Activated CD4-positive, alpha-beta T cell treated with anti-CD3 and anti-CD28 coated beads, Interleukin-2, Interleukin-6, amounts not matched to agents 100 ng/mL and 50 ng/mL, durations not matched to agents 16 hours and 8 hours (primary cell): Measurements from ENCODE around the gene AKT3.

Experiments
- DNase-seq: peaks from one replicate; pipeline ENCODE4 v3.0.0-alpha.2; 2020

Gene AKT3

DNA sequence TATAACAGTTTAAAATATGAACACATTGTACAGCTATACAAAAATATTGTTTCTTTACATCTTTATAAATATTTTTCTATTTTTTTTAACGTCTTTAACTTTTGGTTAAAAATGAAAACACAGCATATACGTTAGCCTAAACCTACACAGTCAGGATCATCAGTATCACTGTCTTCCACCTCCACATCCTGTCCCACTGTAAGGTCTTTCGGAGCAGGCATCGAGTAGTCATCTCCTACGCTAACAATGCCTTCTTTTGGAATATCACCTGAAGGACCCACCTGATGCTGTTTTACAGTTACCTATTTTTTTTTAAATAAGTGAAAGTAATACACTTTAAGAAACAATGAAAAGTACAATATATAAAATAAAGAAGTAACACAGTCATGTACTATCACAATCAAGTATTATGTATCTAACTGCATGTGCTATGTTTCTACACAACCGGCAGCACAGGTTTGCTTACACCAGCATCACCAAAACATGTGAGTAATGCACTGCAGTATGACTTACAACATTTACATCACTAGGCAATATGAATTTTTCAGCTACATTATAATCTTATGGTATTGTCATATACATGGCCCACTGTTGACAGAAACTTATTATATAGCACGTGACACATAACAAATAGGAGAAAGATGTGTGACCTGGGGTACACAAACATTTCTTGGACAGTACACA, 254.4 kb downstream of the AKT3 start:
- DNase-seq, result peak; percentile 56

DNA sequence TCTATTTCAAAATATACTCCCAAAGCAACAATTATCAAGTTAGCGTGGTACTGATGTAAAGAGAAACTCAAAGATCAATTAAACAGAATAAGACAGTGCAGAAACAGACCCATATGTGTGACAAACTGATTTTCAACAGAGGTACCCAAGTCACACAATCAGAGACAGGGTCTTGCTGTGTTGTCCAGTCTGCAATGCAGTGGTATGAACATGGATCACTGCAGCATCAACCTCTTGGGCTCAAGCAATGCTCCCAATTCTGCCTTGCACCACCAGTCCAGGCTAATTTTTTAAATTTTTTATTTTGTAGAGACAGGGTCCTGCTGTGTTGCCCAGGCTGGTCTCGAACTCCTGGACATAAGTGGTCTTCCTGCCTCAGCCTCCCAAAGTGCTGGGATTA, 255.6 kb downstream of the AKT3 start:
- DNase-seq, result no peak

- peak; percentile 8 for DNase-seq
Measured at GRCh38 chr1:243589286-243589685, 260.8 kb downstream of the AKT3 start.

DNA sequence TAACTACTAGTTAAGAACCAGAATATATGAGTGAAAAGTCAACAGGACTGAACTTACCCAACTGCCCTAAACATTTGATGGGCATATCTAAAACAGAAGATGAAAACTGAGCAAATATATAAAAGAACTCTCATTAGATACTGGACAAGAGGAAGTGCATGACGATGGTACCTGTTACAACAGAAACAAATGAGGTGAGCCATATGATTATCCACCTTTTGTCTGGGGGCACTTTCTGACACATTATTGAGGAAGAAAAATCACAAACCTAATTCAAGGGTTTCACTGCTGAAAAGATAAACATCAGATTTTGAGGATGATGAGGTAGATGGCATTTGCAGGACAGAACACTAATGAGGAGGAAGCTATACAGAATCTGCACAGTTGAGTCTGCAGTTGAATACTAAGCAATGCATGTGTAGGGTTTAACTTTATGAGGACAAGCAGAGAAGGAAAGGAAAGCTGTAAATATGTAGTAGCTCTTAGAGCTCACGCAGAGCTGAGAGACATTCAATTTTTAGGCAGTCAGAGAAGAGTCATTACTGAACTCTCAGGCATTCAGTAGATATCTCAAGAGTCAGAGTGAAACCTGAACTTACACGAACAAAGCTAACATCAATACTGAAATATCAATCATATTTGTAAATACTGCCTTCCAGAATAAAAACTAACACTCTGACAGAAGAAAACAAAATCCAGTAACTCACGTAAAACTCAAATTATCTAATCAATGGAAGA, 262.1 kb downstream of the AKT3 start:
- peak; percentile 80 for DNase-seq

- no peak for DNase-seq
Measured at GRCh38 chr1:243587285-243587684, 262.8 kb downstream of the AKT3 start.

DNA sequence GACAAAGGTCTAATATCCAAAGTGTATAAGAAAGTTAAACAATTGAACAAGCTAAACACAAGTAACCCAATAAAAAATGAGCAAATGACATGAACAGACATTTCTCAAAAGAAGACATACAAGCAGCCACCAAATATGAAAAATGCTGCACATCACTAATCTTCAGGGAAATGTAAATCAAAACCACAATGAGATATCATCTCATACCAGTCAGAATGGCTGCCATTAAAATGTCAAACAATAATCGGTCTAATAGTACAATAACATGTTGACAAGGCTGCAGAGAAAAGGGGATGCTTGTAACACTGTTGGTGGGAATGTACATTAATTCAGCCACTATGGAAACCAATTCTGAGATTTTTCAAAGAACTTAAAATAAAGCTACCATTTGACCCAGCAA, 264.1 kb downstream of the AKT3 start:
- DNase-seq, result no peak

- DNase-seq, result no peak
Measured at GRCh38 chr1:243582326-243582725, 267.7 kb downstream of the AKT3 start.

DNA sequence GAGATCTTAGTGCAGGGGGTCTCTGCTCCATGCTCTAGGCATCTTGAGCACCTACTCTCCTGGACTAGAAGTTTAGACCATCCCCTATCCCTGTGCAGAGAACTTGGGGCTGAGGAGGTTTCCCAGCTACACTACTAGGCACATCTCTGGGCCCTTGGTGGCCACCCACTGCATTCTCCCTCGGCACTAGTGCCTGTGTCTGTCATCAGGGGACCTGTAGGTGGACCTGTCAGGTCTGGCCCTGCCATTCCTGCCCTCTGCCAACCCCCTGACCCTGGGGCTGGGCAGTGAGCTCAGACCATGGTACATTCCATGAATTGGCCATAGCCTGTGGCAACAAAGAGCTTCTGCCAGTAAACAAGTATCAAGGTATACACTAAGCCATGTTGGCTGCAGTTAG, 269.1 kb downstream of the AKT3 start:
- DNase-seq, result no peak

GRCh38 chr1:243580072-243580471, 270.0 kb downstream of the AKT3 start:
- no peak for DNase-seq

DNA sequence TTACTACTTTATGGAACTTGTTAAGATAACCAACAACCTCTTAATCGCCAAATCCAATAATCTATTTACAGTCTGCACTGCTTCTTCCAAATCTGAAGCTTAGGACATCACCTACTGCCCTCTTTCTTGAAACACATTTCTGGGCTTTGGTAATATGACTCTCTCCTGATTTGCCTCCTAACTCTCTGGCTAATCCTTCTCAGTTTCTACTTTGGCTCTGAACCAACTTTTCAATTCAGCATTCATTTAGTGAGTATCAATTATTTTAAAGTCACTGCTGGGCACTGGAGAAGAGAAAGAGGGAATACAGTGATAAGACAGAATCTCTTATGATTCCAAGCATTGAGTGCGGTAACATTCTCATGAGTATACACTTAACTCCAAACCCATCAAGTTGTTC, 275.0 kb downstream of the AKT3 start:
- DNase-seq, result no peak

GRCh38 chr1:243572940-243573339, 277.1 kb downstream of the AKT3 start:
- DNase-seq, result no peak

- DNase-seq, result no peak
Measured at GRCh38 chr1:243568793-243569192, 281.2 kb downstream of the AKT3 start.

- no peak for DNase-seq
Measured at GRCh38 chr1:243564814-243565213, 285.2 kb downstream of the AKT3 start.

DNA sequence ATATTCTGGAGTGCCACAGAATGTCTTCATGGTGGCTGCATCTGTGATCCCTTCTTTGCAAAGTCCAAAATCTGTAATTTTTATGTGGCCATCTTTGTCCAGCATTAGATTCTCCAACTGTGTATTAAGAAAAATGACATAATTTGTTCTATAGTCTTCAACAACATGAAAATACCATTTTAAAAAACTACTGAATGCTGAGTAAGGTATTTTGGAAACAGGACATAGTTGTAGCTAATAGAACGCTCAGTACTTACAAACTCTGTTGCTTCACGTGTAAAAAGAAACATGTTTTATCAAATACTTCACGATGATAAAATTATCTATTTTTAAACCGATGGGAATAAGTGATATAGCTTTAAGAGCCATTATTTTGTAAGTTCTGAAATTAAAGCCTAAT, 286.3 kb downstream of the AKT3 start:
- no peak for DNase-seq

GRCh38 chr1:243562473-243562872, 287.6 kb downstream of the AKT3 start:
- no peak for DNase-seq

- DNase-seq, result no peak
Measured at GRCh38 chr1:243561588-243562319, 288.3 kb downstream of the AKT3 start.

DNA sequence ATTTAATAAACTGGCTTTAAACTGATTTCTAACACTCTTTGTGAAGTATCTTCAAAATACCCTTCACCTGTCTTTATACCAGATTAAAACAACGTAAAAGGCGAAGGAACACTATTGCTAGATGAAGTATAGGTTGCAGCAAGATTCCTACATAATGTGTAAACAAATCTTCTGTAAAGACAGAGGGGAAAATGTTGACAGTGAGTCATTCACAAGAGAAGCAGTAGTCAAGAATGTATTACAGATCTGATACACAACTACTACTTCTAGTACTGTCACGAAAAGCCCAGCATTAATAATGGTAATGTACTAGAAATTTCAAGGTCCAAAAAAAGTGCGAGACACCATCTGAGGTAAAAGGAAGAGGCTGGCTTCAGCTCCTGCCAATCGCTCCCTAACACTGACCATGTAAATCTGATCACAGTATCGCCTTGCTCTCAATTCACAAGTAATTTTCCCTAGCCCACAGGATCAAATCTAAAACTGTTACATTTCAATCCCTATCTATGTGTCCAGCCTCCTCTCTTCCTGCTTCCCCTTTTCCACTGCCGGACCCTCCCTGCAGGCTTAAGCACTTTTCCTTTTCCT, 290.4 kb downstream of the AKT3 start:
- no peak for DNase-seq

DNA sequence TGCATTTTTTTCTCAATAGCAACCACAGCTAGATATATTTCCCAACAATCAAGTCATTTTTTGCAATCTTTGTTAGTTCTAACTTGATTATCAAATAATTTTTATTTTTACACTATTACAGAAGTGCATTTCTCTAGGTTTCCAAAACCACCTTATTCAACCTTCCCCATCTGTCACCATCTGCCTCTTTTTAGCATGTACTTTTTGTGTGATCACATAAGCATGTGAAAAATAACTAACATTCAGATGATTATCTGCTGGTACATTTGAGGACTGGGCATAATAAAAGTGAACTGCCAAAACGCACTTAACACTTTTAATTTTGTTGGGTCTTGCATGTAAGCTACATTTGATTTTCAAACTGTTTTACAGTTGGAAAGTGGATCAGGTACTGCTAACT, 291.5 kb downstream of the AKT3 start:
- DNase-seq, result no peak

- DNase-seq, result no peak
Measured at GRCh38 chr1:243557866-243558265, 292.2 kb downstream of the AKT3 start.

DNA sequence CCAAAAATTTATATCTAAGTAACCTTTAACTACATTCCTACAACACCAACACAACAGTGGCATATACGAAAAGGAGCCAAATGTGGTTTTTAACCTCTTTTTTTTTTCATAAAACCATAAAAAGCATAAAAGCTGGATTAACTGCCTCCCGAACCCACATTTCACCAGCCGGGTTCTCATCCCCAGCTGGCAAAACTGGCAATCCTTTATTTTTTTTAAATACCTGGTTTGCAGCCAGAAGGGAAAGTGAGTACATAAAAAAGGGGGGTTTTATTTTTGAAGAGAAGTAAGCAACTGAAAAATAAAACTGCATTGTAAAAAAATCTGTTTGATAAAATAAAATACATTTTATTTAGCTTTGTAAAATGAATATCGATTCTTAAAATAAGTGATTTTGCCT, 295.4 kb downstream of the AKT3 start:
- no peak for DNase-seq

GRCh38 chr1:243553090-243553489, 297.0 kb downstream of the AKT3 start:
- DNase-seq, result no peak

DNA sequence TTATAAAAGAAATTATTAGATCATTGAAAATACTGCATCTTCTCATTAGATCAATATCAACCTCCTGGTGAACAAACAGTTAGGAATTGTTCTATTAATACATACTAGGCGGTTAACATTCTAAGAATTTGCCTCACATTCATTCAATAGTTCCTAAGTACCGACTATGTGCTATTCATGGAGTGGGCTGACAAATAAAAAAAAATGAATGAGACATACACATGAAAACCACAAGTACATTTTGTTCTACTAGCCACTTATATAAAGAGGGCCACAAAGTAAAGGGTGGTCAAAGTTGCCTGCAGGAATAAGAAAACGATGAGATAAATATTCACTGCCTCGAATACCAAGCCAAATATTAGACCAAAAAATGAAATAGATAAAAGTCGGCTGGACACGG, 299.8 kb downstream of the AKT3 start:
- no peak for DNase-seq

- DNase-seq, result no peak
Measured at GRCh38 chr1:243549791-243550190, 300.3 kb downstream of the AKT3 start.

DNA sequence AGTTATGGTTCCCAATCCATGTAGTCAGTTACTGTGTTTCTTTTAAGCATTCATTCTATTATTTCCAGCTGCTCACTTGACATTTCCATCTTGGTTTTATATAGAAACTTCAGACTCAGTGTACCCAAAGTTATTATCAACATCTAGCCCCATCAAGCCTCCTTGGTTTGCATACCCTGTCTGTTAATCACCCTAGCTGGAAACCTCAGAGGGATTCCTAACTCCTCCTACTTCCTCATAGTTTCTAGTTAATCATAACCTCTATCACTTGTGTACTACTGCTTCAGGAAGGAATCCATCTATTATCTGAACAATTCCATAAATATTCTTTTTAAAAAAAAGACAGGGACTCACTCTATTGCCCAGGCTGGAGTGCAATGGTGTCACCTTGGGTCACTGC, 300.9 kb downstream of the AKT3 start:
- no peak for DNase-seq
